ENCODE results near the gene SAFB2. TPM values are rescaled to one million over a fixed set of nuclear protein-coding genes. Genes with fewer than 3 reads are reported as not detected.

The SAFB2 gene
- total RNA-seq, 1 donor = 36.7 TPM

DNA sequence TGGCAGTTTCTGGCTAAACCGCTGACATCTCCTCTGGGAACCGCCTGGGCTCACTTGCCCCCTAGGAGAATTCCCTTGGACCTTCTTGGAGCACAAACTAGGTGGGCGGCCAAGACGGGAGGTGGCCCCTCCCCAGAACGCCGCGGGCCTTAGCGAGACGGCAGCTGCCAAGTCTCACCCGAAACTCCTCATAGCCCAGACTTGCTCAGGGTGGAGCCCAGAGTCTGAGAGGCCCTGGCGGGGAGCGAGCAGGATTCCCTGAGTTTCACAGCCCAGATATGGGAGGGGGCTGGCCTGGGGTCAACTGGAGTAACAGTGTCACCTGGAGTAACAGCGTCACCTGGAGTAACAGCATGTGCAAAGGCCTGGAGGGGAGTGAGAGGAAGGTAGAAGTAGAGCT lies 64.9 kb downstream of the SAFB2 start:
- TF ChIP-seq CTCF (IDR thresholded peaks at IDR 0.05; ENCODE audit: insufficient read depth, low read length) = no peak
- DNase-seq (ENCODE audit: low read depth) = no peak
- H3K4me3 ChIP-seq (ENCODE audit: low read depth, low read length) = no peak overlapping the region

GRCh38 chr19:5554828-5555227 lies 67.7 kb downstream of the SAFB2 start:
- no peak overlapping the region for H3K4me3 ChIP-seq (ENCODE audit: low read depth, low read length)
- no peak for TF ChIP-seq CTCF (IDR thresholded peaks at IDR 0.05; ENCODE audit: insufficient read depth, low read length)
- DNase-seq (ENCODE audit: low read depth) = no peak

GRCh38 chr19:5553892-5554291 lies 68.7 kb downstream of the SAFB2 start:
- no peak overlapping the region for H3K4me3 ChIP-seq (ENCODE audit: low read depth, low read length)
- DNase-seq (ENCODE audit: low read depth) = no peak
- TF ChIP-seq CTCF (IDR thresholded peaks at IDR 0.05; ENCODE audit: insufficient read depth, low read length) = no peak

DNA sequence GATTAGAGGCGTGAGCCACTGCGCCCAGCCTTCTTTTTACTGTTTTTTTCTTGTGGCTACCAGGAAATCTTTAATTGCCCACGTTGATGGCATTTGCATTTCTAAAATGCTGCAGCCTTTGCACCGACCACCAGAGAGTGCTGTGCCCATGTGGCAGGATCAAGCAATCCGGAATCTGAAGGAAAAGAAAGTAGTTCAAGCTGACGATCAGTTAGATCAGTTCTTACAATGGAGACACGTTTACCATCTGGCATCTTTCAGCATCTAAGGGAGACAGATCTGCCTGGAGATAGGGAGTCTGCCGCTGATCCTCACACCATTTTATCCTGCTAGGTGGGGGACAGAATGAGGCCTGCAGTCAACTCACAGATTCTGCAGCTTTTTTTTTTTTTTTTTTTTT lies 74.7 kb downstream of the SAFB2 start:
- DNase-seq (ENCODE audit: low read depth) = peak; percentile 52
- TF ChIP-seq CTCF (IDR thresholded peaks at IDR 0.05; ENCODE audit: insufficient read depth, low read length) = peak; percentile 73
- no peak overlapping the region for H3K4me3 ChIP-seq (ENCODE audit: low read depth, low read length)

DNA sequence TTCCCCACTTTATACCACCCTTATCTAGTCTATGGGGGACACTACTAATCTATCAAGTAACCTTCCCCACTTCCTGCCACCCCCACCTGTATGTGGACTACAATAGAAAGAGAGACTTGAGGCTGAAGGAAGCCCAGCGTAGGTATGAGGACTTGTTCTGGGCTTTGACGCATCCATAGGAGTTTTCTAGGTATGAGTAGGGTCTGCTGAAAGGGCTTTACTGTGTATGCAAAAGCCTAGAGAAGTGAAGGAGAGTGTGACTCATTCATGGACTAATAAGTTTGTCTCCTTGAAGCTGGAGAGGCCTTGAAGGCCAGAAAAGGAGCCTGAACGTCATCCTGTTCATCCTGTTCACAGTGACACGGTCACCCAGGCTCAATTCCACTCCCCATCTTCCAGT lies 76.6 kb downstream of the SAFB2 start:
- no peak overlapping the region for H3K4me3 ChIP-seq (ENCODE audit: low read depth, low read length)
- no peak for DNase-seq (ENCODE audit: low read depth)
- TF ChIP-seq CTCF (IDR thresholded peaks at IDR 0.05; ENCODE audit: insufficient read depth, low read length) = no peak

- no peak for TF ChIP-seq CTCF (IDR thresholded peaks at IDR 0.05; ENCODE audit: insufficient read depth, low read length)
- H3K4me3 ChIP-seq (ENCODE audit: low read depth, low read length) = no peak overlapping the region
- no peak for DNase-seq (ENCODE audit: low read depth)
These were observed 77.5 kb downstream of the SAFB2 start for GRCh38 chr19:5545051-5545450.

- TF ChIP-seq CTCF (IDR thresholded peaks at IDR 0.05; ENCODE audit: insufficient read depth, low read length) = no peak
- H3K4me3 ChIP-seq (ENCODE audit: low read depth, low read length) = no peak overlapping the region
These were observed 79.9 kb downstream of the SAFB2 start for GRCh38 chr19:5542665-5543064.

More at GRCh38 chr19:5542665-5543064, 79.9 kb downstream of the SAFB2 start:
- DNase-seq (ENCODE audit: low read depth) = no peak
